NCI-H345 treated with DMSO at 0.1 percent for 48 hours (cell line): Measurements from ENCODE around the gene RRN3.
"Not testable (repeated sequence)": the region's sequence is repeated elsewhere in the genome, so short reads cannot be mapped to it uniquely, and the experiment has no call there.

Source experiments
- DNase-seq: peaks from one replicate; lab custom pipeline; 2025; ENCODE audit not compliant: unreplicated experiment; lab: John Stamatoyannopoulos, UW

RRN3 gene

GRCh38 chr16:15100372-15100987, 6.4 kb upstream of the RRN3 start:
- not testable (repeated sequence) for DNase-seq

GRCh38 chr16:15099366-15099909, 5.4 kb upstream of the RRN3 start:
- not testable (repeated sequence) for DNase-seq

GRCh38 chr16:15096583-15096972, 2.5 kb upstream of the RRN3 start:
- DNase-seq: not testable (repeated sequence)

GRCh38 chr16:15093571-15093954, 509 bp downstream of the RRN3 start:
- DNase-seq: not testable (repeated sequence)

- not testable (repeated sequence) for DNase-seq
Measured at GRCh38 chr16:15090663-15091269, 3.3 kb downstream of the RRN3 start.

GRCh38 chr16:15082788-15083187, 11.3 kb downstream of the RRN3 start:
- DNase-seq: not testable (repeated sequence)

GRCh38 chr16:15080883-15081282, 13.2 kb downstream of the RRN3 start:
- not testable (repeated sequence) for DNase-seq

- DNase-seq: not testable (repeated sequence)
Measured at GRCh38 chr16:15076161-15076560, 17.9 kb downstream of the RRN3 start.

DNA sequence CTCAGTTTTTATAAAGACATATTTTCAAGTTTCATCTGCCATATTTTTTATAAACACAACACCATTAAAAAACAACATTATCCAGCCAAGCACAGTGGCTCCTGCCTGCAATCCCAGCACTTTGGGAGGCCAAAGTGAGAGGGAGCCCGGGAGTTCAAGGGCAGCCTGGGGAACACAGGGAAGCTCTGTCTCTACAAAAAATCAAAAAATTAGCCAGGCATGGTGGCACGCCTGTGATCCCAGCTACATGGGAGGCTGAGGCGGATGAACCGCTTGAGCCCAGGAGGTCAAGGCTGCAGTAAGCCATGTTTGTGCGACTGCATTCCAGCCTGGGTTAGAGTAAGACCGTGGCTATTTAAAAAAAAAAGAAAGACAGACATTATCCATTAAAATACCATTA, 21.0 kb downstream of the RRN3 start:
- no peak for DNase-seq

DNA sequence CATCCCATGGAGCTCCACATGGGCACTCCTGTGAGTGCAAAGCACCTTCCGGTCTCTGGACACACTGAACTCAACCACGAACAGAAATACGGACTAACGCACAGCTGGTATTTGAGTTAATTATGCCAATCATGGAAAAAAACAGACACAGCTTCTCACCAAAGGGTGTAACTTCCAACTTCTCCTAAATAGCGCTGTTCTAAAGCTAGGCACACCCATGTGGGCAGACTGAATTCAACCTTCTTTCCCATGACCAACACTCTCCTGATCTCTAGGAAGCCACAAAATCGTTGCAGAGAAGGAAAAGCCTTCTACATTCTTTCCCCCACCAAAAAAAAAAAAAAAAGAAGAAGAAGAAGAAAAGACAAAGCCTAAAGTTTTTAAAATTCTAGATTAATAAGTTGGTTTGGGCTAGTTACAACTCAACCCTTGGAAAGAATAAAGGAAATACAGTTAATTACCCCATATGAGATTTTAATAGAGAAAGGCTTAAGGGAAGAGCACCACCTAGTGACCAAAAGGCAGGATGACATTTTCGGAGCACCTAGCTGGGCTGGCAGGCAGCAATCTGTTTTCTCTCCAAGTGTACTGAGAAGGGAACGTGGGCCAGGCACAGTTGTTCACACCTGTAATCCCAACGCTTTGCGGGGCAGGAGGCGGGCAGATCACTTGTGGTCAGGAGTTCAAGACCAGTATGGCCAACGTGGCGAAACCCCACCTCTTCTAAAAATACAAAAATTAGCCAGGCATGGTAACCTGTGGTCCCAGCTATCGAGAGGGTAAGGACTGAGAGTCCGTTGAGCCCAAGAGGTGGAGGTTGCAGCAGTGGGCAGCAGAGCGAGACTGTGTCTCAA, 21.9 kb downstream of the RRN3 start:
- DNase-seq: not testable (repeated sequence)

- not testable (repeated sequence) for DNase-seq
Measured at GRCh38 chr16:15071013-15071412, 23.1 kb downstream of the RRN3 start.

GRCh38 chr16:15066690-15067089, 27.4 kb downstream of the RRN3 start:
- not testable (repeated sequence) for DNase-seq

DNA sequence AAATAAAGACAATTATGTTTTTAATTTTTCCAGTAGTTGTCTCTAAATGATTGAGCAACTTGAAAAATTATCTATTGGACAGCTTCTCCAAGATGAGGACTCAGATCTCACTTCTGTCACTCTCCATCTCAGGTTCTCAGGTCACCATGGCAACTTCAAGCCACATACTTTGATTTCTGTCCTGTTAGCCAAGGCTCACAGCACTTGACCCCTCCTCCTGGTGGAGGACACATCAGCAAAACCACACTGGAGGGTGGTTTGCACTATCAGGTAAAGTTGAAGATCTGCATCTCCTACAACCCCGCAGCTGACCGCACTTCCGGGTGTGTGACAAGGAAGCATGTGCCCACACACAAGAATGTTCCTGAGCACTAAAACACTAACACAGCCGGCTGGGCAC, 28.1 kb downstream of the RRN3 start:
- not testable (repeated sequence) for DNase-seq

GRCh38 chr16:15062085-15062810, 31.8 kb downstream of the RRN3 start:
- DNase-seq: not testable (repeated sequence)

DNA sequence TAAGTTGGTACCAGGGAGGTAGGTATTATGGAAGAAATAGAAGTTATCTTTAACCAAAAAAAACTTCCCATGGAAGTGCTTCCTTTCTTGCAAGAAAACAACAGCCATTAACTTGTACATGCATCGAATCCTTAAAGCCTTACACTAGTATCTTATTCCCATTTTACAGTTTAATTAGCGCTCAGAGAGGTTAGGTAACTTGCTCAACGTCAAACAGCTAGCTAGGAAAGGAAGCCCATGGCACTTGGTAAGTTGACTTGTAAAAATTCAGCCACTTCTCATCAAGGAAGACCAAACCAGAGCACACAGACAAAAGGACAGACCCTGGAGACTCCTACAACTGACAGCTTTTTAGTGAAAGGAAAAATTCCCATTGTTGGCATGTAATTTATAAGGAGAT, 34.7 kb downstream of the RRN3 start:
- DNase-seq: no peak

- DNase-seq: no peak
Measured at GRCh38 chr16:15057681-15058417, 36.2 kb downstream of the RRN3 start.

GRCh38 chr16:15055141-15056053, 38.7 kb downstream of the RRN3 start:
- no peak for DNase-seq

GRCh38 chr16:15054357-15055140, 39.5 kb downstream of the RRN3 start:
- no peak for DNase-seq
